CD14-positive monocyte (primary cell): ENCODE results near the gene CEP170B. TPM values are rescaled to one million over a fixed set of nuclear protein-coding genes. Genes with fewer than 3 reads are reported as not detected.
"Not testable (repeated sequence)": the region's sequence is repeated elsewhere in the genome, so short reads cannot be mapped to it uniquely, and the experiment has no call there.

Experiments
- DNase-seq, 3 donors: peaks; one replicate each; pipeline ENCODE4 v3.0.0-alpha.2; 2011 to 2022
- H2AFZ ChIP-seq: 2 replicates; pipeline ENCODE4 v1.6.0; 2012; ENCODE audit warnings: mild to moderate bottlenecking, low read depth, low read length, inconsistent platforms; ENCODE audit not compliant: insufficient read depth, poor library complexity, severe bottlenecking
- H3K27ac ChIP-seq, 2 donors: 1 replicate in 1 of 2; 2 replicates in 1 of 2; pipeline ENCODE4 v1.5.1; 2012 to 2013; ENCODE audit warnings: low read length in 2 of 2, control low read depth in 1 of 2, inconsistent platforms in 1 of 2, low read depth in 1 of 2, mild to moderate bottlenecking in 1 of 2
- H3K27me3 ChIP-seq, 2 donors: one replicate each; pipeline versions ENCODE4 v1.6.0 to v1.6.1; 2011 to 2013; ENCODE audit warnings: low read length in 2 of 2; ENCODE audit not compliant: control insufficient read depth in 2 of 2, insufficient read depth in 2 of 2
- H3K36me3 ChIP-seq, 2 donors: replicated peaks in 1 of 2; 1 replicate in 1 of 2; 2 replicates in 1 of 2; pipeline versions ENCODE4 v1.5.1 to v1.6.1; 2012 to 2013; ENCODE audit warnings: low read length in 2 of 2, control low read depth in 1 of 2, inconsistent platforms in 1 of 2, mild to moderate bottlenecking in 1 of 2; ENCODE audit not compliant: insufficient read depth in 2 of 2, control insufficient read depth in 1 of 2
- H3K4me1 ChIP-seq, 2 donors: 1 replicate in 1 of 2; 2 replicates in 1 of 2; pipeline versions ENCODE4 v1.5.1 to v1.6.1; 2012 to 2013; ENCODE audit warnings: low read length in 2 of 2, control low read depth in 1 of 2, inconsistent platforms in 1 of 2, mild to moderate bottlenecking in 1 of 2, moderate library complexity in 1 of 2; ENCODE audit not compliant: insufficient read depth in 2 of 2, control insufficient read depth in 1 of 2
- H3K4me2 ChIP-seq: replicated peaks from 2 replicates; pipeline ENCODE3; 2012; ENCODE audit warnings: low read length, moderate library complexity, mild to moderate bottlenecking; ENCODE audit not compliant: poor library complexity, severe bottlenecking; ENCODE audit errors: extremely low read depth
- H3K4me3 ChIP-seq, 3 experiments: fragments of 200-600 bp in 1 of 3; sonication (generic) in 1 of 3; replicated peaks in 1 of 3; 1 replicate in 2 of 3; 2 replicates in 1 of 3; pipeline ENCODE4 v1.5.1; 2011 to 2013; ENCODE audit warnings: low read length in 3 of 3, mild to moderate bottlenecking in 3 of 3, control low read depth in 2 of 3, low read depth in 2 of 3, inconsistent platforms in 1 of 3, moderate library complexity in 1 of 3
- H3K79me2 ChIP-seq: 2 replicates; pipeline ENCODE4 v1.6.0; 2012; ENCODE audit warnings: mild to moderate bottlenecking, control low read depth, inconsistent platforms, low read length, moderate library complexity; ENCODE audit not compliant: insufficient read depth
- H3K9ac ChIP-seq: 2 replicates; pipeline ENCODE4 v1.6.0; 2017; ENCODE audit warnings: low read length, mild to moderate bottlenecking; ENCODE audit not compliant: insufficient read depth, poor library complexity, severe bottlenecking
- H3K9me3 ChIP-seq, 2 donors: replicated peaks in 1 of 2; 1 replicate in 1 of 2; 2 replicates in 1 of 2; pipeline versions ENCODE4 v1.5.1 to v1.6.1; 2012 to 2013; ENCODE audit warnings: low read length in 2 of 2, control low read depth in 1 of 2; ENCODE audit not compliant: control insufficient read depth in 1 of 2, insufficient read depth in 1 of 2
- H4K20me1 ChIP-seq: 2 replicates; pipeline ENCODE4 v1.6.0; 2012; ENCODE audit warnings: mild to moderate bottlenecking, low read length, control low read depth, moderate library complexity; ENCODE audit not compliant: insufficient read depth
- H3K27ac Mint-ChIP-seq, 7 donors: one replicate each; pipeline ENCODE4 v1.8.0; 2020; ENCODE audit warnings: mild to moderate bottlenecking in 7 of 7, mixed read lengths in 7 of 7, moderate library complexity in 6 of 7, inconsistent platforms in 2 of 7
- H3K27me3 Mint-ChIP-seq, 3 donors: one replicate each; pipeline ENCODE4 v1.8.0; 2021 to 2022; ENCODE audit warnings: low read depth in 3 of 3, mild to moderate bottlenecking in 3 of 3, mixed read lengths in 3 of 3, moderate library complexity in 3 of 3, inconsistent platforms in 1 of 3
- H3K36me3 Mint-ChIP-seq, 2 donors: one replicate each; pipeline ENCODE4 v1.8.0; 2020; ENCODE audit warnings: mixed read lengths in 2 of 2, inconsistent platforms in 1 of 2, mild to moderate bottlenecking in 1 of 2
- H3K4me1 Mint-ChIP-seq: one replicate; pipeline ENCODE4 v1.8.0; 2020; ENCODE audit warnings: mild to moderate bottlenecking, mixed read lengths
- H3K4me3 Mint-ChIP-seq, 2 donors: one replicate each; pipeline ENCODE4 v1.8.0; 2020; ENCODE audit warnings: mild to moderate bottlenecking in 2 of 2, mixed read lengths in 2 of 2, moderate library complexity in 1 of 2
- H3K9me3 Mint-ChIP-seq, 7 donors: one replicate each; pipeline ENCODE4 v1.8.0; 2020 to 2022; ENCODE audit warnings: mixed read lengths in 7 of 7, mild to moderate bottlenecking in 6 of 7, moderate library complexity in 6 of 7, inconsistent platforms in 2 of 7
- CTCF ChIP-seq: fragments of 200-600 bp; IDR thresholded peaks from one replicate; pipeline ENCODE4 v1.8.0; 2022; ENCODE audit warnings: antibody characterized with exemption, mild to moderate bottlenecking
- WGBS: methylation state at CpG from one replicate; pipeline ENCODE4 v1.1.5; 2013; ENCODE audit warnings: missing lambda C conversion rate; ENCODE audit not compliant: insufficient coverage; 5-methylcytosine and 5-hydroxymethylcytosine counted together
- intact Hi-C, 2 donors: fragments of 100-400 bp; cut with micrococcal nuclease; formaldehyde crosslinking; loops; one replicate each; pipeline versions ENCODE4 v1.15.0 to v1.15.1; 2023
- polyA plus RNA-seq, 3 donors: library from polyadenylated mRNA; depleted of rRNA in 1 of 3; unstranded in 2 of 3; stranded (reverse) in 1 of 3; fragments of 300-500 nt in 2 of 3; fragments of >200 nt in 1 of 3; fragmentation: Illumina TruSeq in 2 of 3; gene quantifications; 1 replicate in 2 of 3; 2 replicates in 1 of 3; pipeline ENCODE4 v1.2.3, GENCODE V29; 2012 to 2021

The CEP170B gene
- polyA plus RNA-seq, 3 donors = 0.09 TPM; not detected in 2

DNA sequence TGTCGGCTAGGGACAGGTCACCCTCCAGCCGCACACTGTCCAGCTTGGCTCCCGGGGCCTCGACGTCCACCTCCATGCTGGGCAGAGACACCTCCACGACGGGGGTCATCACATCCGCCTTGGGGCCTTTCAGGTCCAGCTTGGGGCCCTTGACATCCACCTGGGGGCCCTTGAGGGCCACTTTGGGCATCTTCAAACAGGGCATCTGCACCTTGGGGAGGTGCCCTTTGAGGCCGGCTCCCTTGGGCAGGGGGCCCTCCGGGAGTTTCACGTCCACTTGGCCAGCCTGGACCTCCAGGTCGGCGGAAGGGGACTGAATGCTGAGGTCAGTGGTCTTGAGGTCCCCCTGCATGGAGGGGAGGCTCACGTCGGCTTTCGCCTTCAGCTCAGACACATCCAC is 77.5 kb downstream of the CEP170B start:
- no peaks in the 10 kb centered on the region for H3K79me2 ChIP-seq
- no peaks in the 10 kb centered on the region for H3K9me3 Mint-ChIP-seq
- no peak overlapping the region for H3K4me2 ChIP-seq
- H3K4me1 ChIP-seq = no peaks in the 10 kb centered on the region
- no peaks in the 10 kb centered on the region for H4K20me1 ChIP-seq
- H3K27ac ChIP-seq = no peak overlapping the region
- intact Hi-C loops = no loop called here
- no peak overlapping the region for H3K4me3 Mint-ChIP-seq
- peaks cover 0 to 7% of the 10 kb centered on the region in 2 donors for H3K27me3 ChIP-seq
- WGBS = 96% methylated on average over 15 of the region's 16 CpGs
- no peaks in the 10 kb centered on the region for H3K9me3 ChIP-seq
- no peak overlapping the region for H3K4me3 ChIP-seq
- H3K4me1 Mint-ChIP-seq = no peaks in the 10 kb centered on the region
- no peak overlapping the region for H3K9ac ChIP-seq
- H3K27me3 Mint-ChIP-seq = peaks cover 13 to 19% (median 14%) of the 10 kb centered on the region in 3 donors
- no peak for TF ChIP-seq CTCF
- DNase-seq = no peak
- H3K36me3 Mint-ChIP-seq = no peaks in the 10 kb centered on the region
- no peak overlapping the region for H2AFZ ChIP-seq
- no peaks in the 10 kb centered on the region for H3K36me3 ChIP-seq
- H3K27ac Mint-ChIP-seq = no peak overlapping the region

DNA sequence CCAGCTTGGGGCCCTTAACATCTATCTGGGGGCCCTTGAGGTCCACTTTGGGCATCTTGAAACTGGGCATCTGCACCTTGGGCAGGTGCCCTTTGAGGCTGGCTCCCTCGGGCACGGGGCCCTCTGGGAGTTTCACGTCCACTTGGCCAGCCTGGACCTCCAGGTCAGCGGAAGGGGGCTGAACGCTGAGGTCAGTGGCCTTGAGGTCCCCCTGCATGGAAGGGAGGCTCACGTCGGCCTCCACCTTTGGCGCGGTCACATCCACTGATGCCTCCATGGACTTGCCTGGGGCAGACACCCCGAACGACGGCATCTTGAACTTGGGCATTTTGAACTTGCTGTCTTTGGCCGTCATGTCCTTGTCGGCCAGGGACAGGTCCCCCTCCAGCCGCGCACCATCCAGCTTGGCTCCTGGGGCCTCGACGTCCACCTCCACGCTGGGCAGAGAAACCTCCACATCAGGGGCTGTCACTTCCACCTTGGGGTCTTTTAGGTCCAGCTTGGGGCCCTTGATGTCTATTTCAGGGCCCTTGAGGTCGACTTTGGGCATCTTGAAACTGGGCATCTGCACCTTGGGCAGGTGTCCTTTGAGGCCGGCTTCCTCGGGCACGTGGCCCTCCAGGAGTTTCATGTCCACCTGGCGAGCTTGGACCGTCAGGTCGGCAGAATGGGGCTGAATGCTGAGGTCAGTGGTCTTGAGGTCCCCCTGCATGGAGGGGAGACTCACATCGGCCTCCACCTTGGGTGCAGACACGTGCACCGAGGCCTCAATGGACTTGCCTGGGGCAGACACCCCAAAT is 78.3 kb downstream of the CEP170B start:
- intact Hi-C loops, H3K36me3 ChIP-seq, H3K36me3 Mint-ChIP-seq, H2AFZ ChIP-seq, H4K20me1 ChIP-seq, H3K9ac ChIP-seq, H3K27ac Mint-ChIP-seq, H3K9me3 ChIP-seq, H3K27ac ChIP-seq, H3K27me3 ChIP-seq, H3K4me1 Mint-ChIP-seq, H3K4me2 ChIP-seq, H3K4me3 ChIP-seq, H3K9me3 Mint-ChIP-seq, H3K4me1 ChIP-seq, H3K4me3 Mint-ChIP-seq, H3K79me2 ChIP-seq, DNase-seq: not testable (repeated sequence)
- WGBS = 97% methylated on average over 26 of the region's 29 CpGs
- H3K27me3 Mint-ChIP-seq = peaks cover 6 to 11% (median 7%) of the 10 kb centered on the region in 3 donors

DNA sequence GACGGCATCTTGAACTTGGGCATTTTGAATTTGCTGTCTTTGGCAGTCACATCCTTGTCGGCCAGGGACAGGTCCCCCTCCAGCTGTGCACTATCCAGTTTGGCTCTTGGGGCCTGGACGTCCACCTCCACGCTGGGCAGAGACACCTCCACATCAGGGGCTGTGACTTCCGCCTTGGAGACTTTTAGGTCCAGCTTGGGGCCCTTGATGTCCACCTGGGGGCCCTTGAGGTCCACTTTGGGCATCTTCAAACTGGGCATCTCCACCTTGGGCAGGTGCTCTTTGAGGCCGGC is 78.9 kb downstream of the CEP170B start:
- H3K79me2 ChIP-seq, H3K36me3 ChIP-seq, H3K36me3 Mint-ChIP-seq, H3K4me1 Mint-ChIP-seq, H3K27me3 ChIP-seq, H3K4me3 Mint-ChIP-seq, DNase-seq, H3K27ac Mint-ChIP-seq, H3K4me1 ChIP-seq, H3K4me3 ChIP-seq, H3K9me3 Mint-ChIP-seq, H2AFZ ChIP-seq, H3K27ac ChIP-seq, H3K9ac ChIP-seq, H4K20me1 ChIP-seq, H3K27me3 Mint-ChIP-seq, intact Hi-C loops, H3K9me3 ChIP-seq, H3K4me2 ChIP-seq: not testable (repeated sequence)
- WGBS = 81% methylated on average over 6 of the region's 6 CpGs

DNA sequence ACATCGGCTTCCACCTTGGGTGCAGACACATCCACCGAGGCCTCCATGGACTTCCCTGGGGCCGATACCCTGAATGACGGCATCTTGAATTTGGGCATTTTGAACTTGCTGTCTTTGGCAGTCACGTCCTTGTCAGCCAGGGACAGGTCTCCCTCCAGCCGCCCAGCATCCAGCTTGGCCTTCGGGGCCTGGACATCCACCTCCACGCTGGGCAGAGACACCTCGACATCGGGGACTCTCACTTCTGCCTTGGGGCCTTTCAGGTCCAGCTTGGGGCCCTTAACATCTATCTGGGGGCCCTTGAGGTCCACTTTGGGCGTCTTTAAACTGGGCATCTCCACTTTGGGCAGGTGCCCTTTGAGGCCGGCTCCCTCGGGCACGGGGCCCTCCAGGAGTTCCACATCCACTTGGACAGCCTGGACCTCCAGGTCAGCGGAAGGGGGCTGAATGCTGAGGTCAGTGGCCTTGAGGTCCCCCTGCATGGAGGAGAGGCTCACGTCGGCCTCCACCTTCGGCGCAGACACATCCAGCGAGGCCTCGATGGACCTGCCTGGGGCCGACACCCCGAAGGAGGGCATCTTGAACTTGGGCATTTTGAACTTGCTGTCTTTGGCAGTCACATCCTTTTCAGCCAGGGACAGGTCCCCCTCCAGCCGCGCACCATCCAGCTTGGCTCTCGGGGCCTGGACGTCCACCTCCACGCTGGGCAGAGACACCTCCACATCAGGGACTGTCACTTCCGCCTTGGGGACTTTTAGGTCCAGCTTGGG is 79.6 kb downstream of the CEP170B start:
- not testable (repeated sequence) for H3K4me3 Mint-ChIP-seq, H3K9me3 Mint-ChIP-seq
- WGBS = 92% methylated on average over 26 of the region's 29 CpGs

More for the DNA sequence above, 79.6 kb downstream of the CEP170B start:
- H3K4me1 ChIP-seq, H4K20me1 ChIP-seq, H3K9ac ChIP-seq, H3K27ac Mint-ChIP-seq, H3K4me3 ChIP-seq, H3K79me2 ChIP-seq, intact Hi-C loops, H2AFZ ChIP-seq, H3K27me3 Mint-ChIP-seq, H3K4me1 Mint-ChIP-seq, H3K27ac ChIP-seq, H3K9me3 ChIP-seq, H3K36me3 ChIP-seq, H3K27me3 ChIP-seq, H3K4me2 ChIP-seq, H3K36me3 Mint-ChIP-seq: not testable (repeated sequence)
- peak in 1 of 3 donors; percentile 2 for DNase-seq
